A673 (cell line): ENCODE data around the gene SLC25A39. TPM values are rescaled to one million over a fixed set of nuclear protein-coding genes. Genes with fewer than 3 reads are reported as not detected.

Experiments used
- BruUV-seq: library from RNA; stranded (reverse); fragments of 400-500 nt; replicated peaks from 2 replicates; lab custom pipeline; 2021; lab: Mats Ljungman, UMichigan
- CTCF ChIA-PET: fragments of 300-600 bp; sonication (Branson Sonifier 250); formaldehyde crosslinking; loops from one replicate; lab custom pipeline; 2022; ENCODE audit warnings: antibody characterized with exemption; lab: Charles Lee
- POLR2A ChIA-PET: fragments of 300-600 bp; sonication (Branson Sonifier 250); formaldehyde crosslinking; loops from one replicate; lab custom pipeline; 2022; ENCODE audit warnings: antibody characterized with exemption; ENCODE audit not compliant: low non-redundant PET; lab: Charles Lee
- DNase-seq: peaks from one replicate; pipeline ENCODE4 v3.0.0-alpha.2; 2015; ENCODE audit warnings: low spot score
- H3K27ac ChIP-seq: fragments of 200-600 bp; sonication (generic); 2 replicates; pipeline ENCODE4 v1.5.1; 2016; ENCODE audit warnings: mixed run types, low read depth, mild to moderate bottlenecking, mixed read lengths, antibody characterized with exemption, low read length; ENCODE audit not compliant: poor library complexity, severe bottlenecking
- H3K27me3 ChIP-seq: fragments of 200-600 bp; sonication (generic); replicated peaks from 2 replicates; pipeline ENCODE4 v1.6.1; 2017; ENCODE audit warnings: mixed run types, low read depth, mild to moderate bottlenecking, mixed read lengths, antibody characterized with exemption, low read length; ENCODE audit not compliant: insufficient read depth, poor library complexity
- H3K36me3 ChIP-seq: fragments of 200-600 bp; sonication (generic); 2 replicates; pipeline ENCODE4 v1.6.1; 2016; ENCODE audit warnings: mixed run types, mild to moderate bottlenecking, mixed read lengths, antibody characterized with exemption, low read length; ENCODE audit not compliant: insufficient read depth, poor library complexity, severe bottlenecking
- H3K4me1 ChIP-seq: fragments of 200-600 bp; sonication (generic); 2 replicates; pipeline ENCODE4 v1.6.1; 2017; ENCODE audit warnings: mixed run types, mild to moderate bottlenecking, mixed read lengths, antibody characterized with exemption, low read length; ENCODE audit not compliant: insufficient read depth, poor library complexity, severe bottlenecking
- H3K4me3 ChIP-seq: fragments of 200-600 bp; sonication (generic); 2 replicates; pipeline ENCODE4 v1.5.1; 2016; ENCODE audit warnings: low read depth, mixed run types, mild to moderate bottlenecking, mixed read lengths, low read length; ENCODE audit not compliant: poor library complexity, severe bottlenecking
- H3K9me3 ChIP-seq: fragments of 200-600 bp; sonication (generic); 2 replicates; pipeline ENCODE4 v1.6.1; 2016; ENCODE audit warnings: mixed run types, low read depth, mild to moderate bottlenecking, mixed read lengths, antibody characterized with exemption, low read length; ENCODE audit not compliant: poor library complexity, severe bottlenecking
- CTCF ChIP-seq: fragments of 300-800, 200-600 bp; sonication (generic); conservative IDR thresholded peaks from 2 replicates; pipeline ENCODE4 v1.5.1; 2017; ENCODE audit warnings: low read depth, mild to moderate bottlenecking, antibody characterized with exemption, low read length, moderate library complexity, mixed read lengths
- EZH2 ChIP-seq: fragments of 200-600 bp; sonication (generic); IDR thresholded peaks from 2 replicates; pipeline ENCODE4 v1.6.1; 2017; ENCODE audit warnings: borderline replicate concordance, low read depth, mild to moderate bottlenecking, mixed read lengths, antibody characterized with exemption, low read length; ENCODE audit not compliant: poor library complexity, severe bottlenecking
- intact Hi-C: fragments of 100-400 bp; cut with micrococcal nuclease; formaldehyde crosslinking; loops from one replicate; pipeline ENCODE4 v1.10.0; 2022; ENCODE audit not compliant: unreplicated experiment
- total RNA-seq: library from RNA; stranded (reverse); gene quantifications from 2 replicates; pipeline ENCODE4 v1.2.3, GENCODE V29; 2021

The SLC25A39 gene
- total RNA-seq, 1 experiment from 2014 or later = 75.5 TPM

GRCh38 chr17:44304651-44305050 is 20.0 kb downstream of the SLC25A39 start:
- TF ChIP-seq CTCF (no peak), EZH2 (no peak)
- BruUV-seq = no TSS peak
- intact Hi-C loops = no loop called here
- no peak for DNase-seq
- H3K4me3 ChIP-seq = no peak overlapping the region
- H3K36me3 ChIP-seq = no peaks in the 10 kb centered on the region
- no peaks in the 10 kb centered on the region for H3K9me3 ChIP-seq
- H3K27ac ChIP-seq = no peak overlapping the region
- CTCF ChIA-PET = no interaction called here
- no peaks in the 10 kb centered on the region for H3K4me1 ChIP-seq
- POLR2A ChIA-PET = no interaction called here
- H3K27me3 ChIP-seq = peaks cover 4% of the 10 kb centered on the region

GRCh38 chr17:44297975-44298374 is 26.6 kb downstream of the SLC25A39 start:
- H3K4me1 ChIP-seq = no peaks in the 10 kb centered on the region
- CTCF ChIA-PET = no interaction called here
- no peak overlapping the region for H3K27ac ChIP-seq
- no peak for DNase-seq
- no TSS peak for BruUV-seq
- POLR2A ChIA-PET = no interaction called here
- intact Hi-C loops = no loop called here
- TF ChIP-seq CTCF (no peak), EZH2 (no peak)
- no peaks in the 10 kb centered on the region for H3K9me3 ChIP-seq
- H3K36me3 ChIP-seq = no peaks in the 10 kb centered on the region
- H3K27me3 ChIP-seq = no peaks in the 10 kb centered on the region
- H3K4me3 ChIP-seq = no peak overlapping the region

- Histone ChIP-seq H3K36me3 (no peaks in the 10 kb centered on the region), H3K27me3 (no peaks in the 10 kb centered on the region), H3K4me3 (no peak overlapping the region), H3K27ac (no peak overlapping the region), H3K9me3 (no peaks in the 10 kb centered on the region), H3K4me1 (no peaks in the 10 kb centered on the region)
- CTCF ChIA-PET = no interaction called here
- POLR2A ChIA-PET = no interaction called here
- intact Hi-C loops = no loop called here
- DNase-seq = no peak
- TF ChIP-seq CTCF (no peak), EZH2 (no peak)
- no TSS peak for BruUV-seq
Measured at GRCh38 chr17:44293509-44294226, 31.0 kb downstream of the SLC25A39 start.
